Measurements from ENCODE around the gene CDH8.

The CDH8 gene

DNA sequence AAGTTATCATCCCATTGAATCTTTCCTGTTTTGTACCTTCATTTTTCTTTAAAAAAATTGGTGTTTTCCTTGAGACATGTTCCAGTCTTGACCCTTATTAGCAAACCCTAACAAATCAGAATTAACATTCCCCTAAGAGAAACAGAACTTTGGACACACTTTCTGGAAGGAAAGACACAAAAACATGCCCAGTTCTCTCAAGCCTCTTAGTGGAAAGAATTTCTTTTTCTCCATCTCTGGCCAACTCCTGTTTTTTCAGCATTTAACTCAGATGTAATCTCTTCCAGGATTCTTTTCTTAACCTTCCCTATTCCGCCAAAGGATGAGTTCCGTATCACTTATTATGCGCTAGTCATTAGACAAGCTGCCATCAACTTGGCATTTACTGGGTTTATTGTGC is 23.9 kb upstream of the CDH8 start:
- Histone ChIP-seq H3F3A (ENCODE audit: insufficient read depth) (no peaks in the 10 kb centered on the region), H3K27ac (ENCODE audit: low read depth, low read length) (no peak overlapping the region), H3K4me2 (ENCODE audit: low read depth, low read length, poor library complexity, severe bottlenecking) (no peak overlapping the region), H3K9me3 (ENCODE audit: insufficient read depth, low read length) (no peaks in the 10 kb centered on the region), H3K79me2 (ENCODE audit: insufficient read depth, low read length) (no peaks in the 10 kb centered on the region), H3K4me3 (ENCODE audit: insufficient read depth, low read length, poor library complexity, severe bottlenecking) (no peak overlapping the region), H3K36me3 (ENCODE audit: low read length) (no peaks in the 10 kb centered on the region), H3K27me3 (ENCODE audit: low read length) (no peaks in the 10 kb centered on the region), H3K9ac (ENCODE audit: low read length) (no peak overlapping the region), H2AFZ (ENCODE audit: low read depth, low read length, severe bottlenecking) (no peak overlapping the region), H3K9me2 (replicated peaks; ENCODE audit: insufficient read depth, low read length) (no peaks in the 10 kb centered on the region), H4K20me1 (ENCODE audit: low read depth, low read length) (no peaks in the 10 kb centered on the region)
- TF ChIP-seq EZH2phosphoT487 (conservative IDR thresholded peaks at IDR 0.05; ENCODE audit: low read length) (no peak), CTCF (IDR thresholded peaks at IDR 0.05; ENCODE audit: insufficient read depth, low read length, poor library complexity, severe bottlenecking) (no peak)

DNA sequence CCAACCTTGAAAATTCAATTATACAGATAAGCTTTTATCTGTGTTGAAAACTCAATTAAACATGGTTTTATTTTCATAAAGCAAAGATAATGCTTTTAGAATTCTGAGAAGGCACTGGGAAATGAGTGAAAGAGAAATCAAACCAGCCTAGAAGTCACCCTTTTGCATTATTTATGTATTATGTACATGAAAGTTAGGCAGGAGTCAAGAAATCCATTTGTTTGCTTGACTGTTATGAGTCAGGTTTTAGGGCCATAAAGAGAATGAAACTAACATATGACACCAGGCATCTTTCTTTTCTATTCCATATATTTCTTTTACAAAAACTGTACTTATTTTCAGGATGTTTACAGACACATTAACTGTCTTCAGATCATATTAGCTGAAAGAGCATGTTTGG is 23.3 kb upstream of the CDH8 start:
- Histone ChIP-seq H3K9me3 (ENCODE audit: insufficient read depth, low read length) (no peaks in the 10 kb centered on the region), H3K9me2 (replicated peaks; ENCODE audit: insufficient read depth, low read length) (no peaks in the 10 kb centered on the region), H3K27me3 (ENCODE audit: low read length) (no peaks in the 10 kb centered on the region), H3K27ac (ENCODE audit: low read depth, low read length) (no peak overlapping the region), H3K36me3 (ENCODE audit: low read length) (no peaks in the 10 kb centered on the region), H4K20me1 (ENCODE audit: low read depth, low read length) (no peaks in the 10 kb centered on the region), H3K9ac (ENCODE audit: low read length) (no peak overlapping the region), H3K4me2 (ENCODE audit: low read depth, low read length, poor library complexity, severe bottlenecking) (no peak overlapping the region), H3K79me2 (ENCODE audit: insufficient read depth, low read length) (no peaks in the 10 kb centered on the region), H2AFZ (ENCODE audit: low read depth, low read length, severe bottlenecking) (no peak overlapping the region), H3F3A (ENCODE audit: insufficient read depth) (no peaks in the 10 kb centered on the region), H3K4me3 (ENCODE audit: insufficient read depth, low read length, poor library complexity, severe bottlenecking) (no peak overlapping the region)
- no peak for TF ChIP-seq EZH2phosphoT487 (conservative IDR thresholded peaks at IDR 0.05; ENCODE audit: low read length)
- no peak for TF ChIP-seq CTCF (IDR thresholded peaks at IDR 0.05; ENCODE audit: insufficient read depth, low read length, poor library complexity, severe bottlenecking)

DNA sequence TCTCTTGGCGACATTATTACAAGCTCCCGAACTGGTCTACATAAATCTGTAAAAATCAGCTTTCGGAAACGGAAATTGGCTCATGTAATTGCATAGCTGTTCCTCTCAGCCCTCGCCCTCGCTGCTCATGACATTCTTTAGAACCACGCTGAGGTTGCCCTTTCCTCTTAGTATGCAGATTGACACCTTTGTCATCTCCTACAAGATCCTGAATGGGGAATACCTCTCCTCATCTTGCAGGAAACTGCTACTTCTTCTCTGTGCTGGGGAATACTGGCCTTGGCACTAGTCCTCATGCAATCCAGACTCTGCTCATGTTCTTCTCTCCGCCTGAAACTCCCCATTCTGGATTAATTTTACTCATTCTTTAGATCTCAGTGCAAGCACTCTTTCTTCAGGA is 22.2 kb upstream of the CDH8 start:
- Histone ChIP-seq H3K27ac (ENCODE audit: low read depth, low read length) (no peak overlapping the region), H3K9me2 (replicated peaks; ENCODE audit: insufficient read depth, low read length) (no peaks in the 10 kb centered on the region), H4K20me1 (ENCODE audit: low read depth, low read length) (no peaks in the 10 kb centered on the region), H3K79me2 (ENCODE audit: insufficient read depth, low read length) (no peaks in the 10 kb centered on the region), H3K36me3 (ENCODE audit: low read length) (no peaks in the 10 kb centered on the region), H3K27me3 (ENCODE audit: low read length) (no peaks in the 10 kb centered on the region), H3K9me3 (ENCODE audit: insufficient read depth, low read length) (no peaks in the 10 kb centered on the region), H2AFZ (ENCODE audit: low read depth, low read length, severe bottlenecking) (no peak overlapping the region), H3K4me2 (ENCODE audit: low read depth, low read length, poor library complexity, severe bottlenecking) (no peak overlapping the region), H3F3A (ENCODE audit: insufficient read depth) (no peaks in the 10 kb centered on the region), H3K4me3 (ENCODE audit: insufficient read depth, low read length, poor library complexity, severe bottlenecking) (no peak overlapping the region), H3K9ac (ENCODE audit: low read length) (no peak overlapping the region)
- TF ChIP-seq EZH2phosphoT487 (conservative IDR thresholded peaks at IDR 0.05; ENCODE audit: low read length) (no peak), CTCF (IDR thresholded peaks at IDR 0.05; ENCODE audit: insufficient read depth, low read length, poor library complexity, severe bottlenecking) (no peak)

DNA sequence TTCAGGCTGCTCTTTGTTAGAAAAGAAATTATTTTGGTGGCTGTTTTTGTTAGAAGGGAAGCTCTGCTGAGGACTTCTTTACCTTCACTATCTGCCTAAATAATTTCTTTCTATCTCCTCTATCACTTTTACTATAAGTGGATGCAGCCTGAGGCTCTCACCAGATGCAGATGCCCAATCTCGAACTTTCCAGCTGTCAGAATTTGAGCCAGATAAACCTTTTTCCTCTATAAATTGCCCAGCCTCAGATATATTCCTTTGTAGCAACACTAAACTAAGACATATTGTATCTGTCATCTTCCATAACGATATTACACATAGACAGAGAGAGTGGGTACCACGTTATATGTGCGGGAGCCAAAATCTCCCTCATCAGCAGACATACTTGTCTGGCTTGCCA is 15.7 kb upstream of the CDH8 start:
- no peak overlapping the region for H2AFZ ChIP-seq (ENCODE audit: low read depth, low read length, severe bottlenecking)
- no peaks in the 10 kb centered on the region for H3F3A ChIP-seq (ENCODE audit: insufficient read depth)
- no peaks in the 10 kb centered on the region for H4K20me1 ChIP-seq (ENCODE audit: low read depth, low read length)
- no peaks in the 10 kb centered on the region for H3K9me2 ChIP-seq (replicated peaks; ENCODE audit: insufficient read depth, low read length)
- H3K4me3 ChIP-seq (ENCODE audit: insufficient read depth, low read length, poor library complexity, severe bottlenecking), result no peak overlapping the region
- no peak overlapping the region for H3K4me2 ChIP-seq (ENCODE audit: low read depth, low read length, poor library complexity, severe bottlenecking)
- H3K27ac ChIP-seq (ENCODE audit: low read depth, low read length), result no peak overlapping the region
- no peaks in the 10 kb centered on the region for H3K9me3 ChIP-seq (ENCODE audit: insufficient read depth, low read length)
- H3K36me3 ChIP-seq (ENCODE audit: low read length), result no peaks in the 10 kb centered on the region
- H3K79me2 ChIP-seq (ENCODE audit: insufficient read depth, low read length), result no peaks in the 10 kb centered on the region
- TF ChIP-seq EZH2phosphoT487 (conservative IDR thresholded peaks at IDR 0.05; ENCODE audit: low read length), result no peak
- no peak for TF ChIP-seq CTCF (IDR thresholded peaks at IDR 0.05; ENCODE audit: insufficient read depth, low read length, poor library complexity, severe bottlenecking)
- H3K27me3 ChIP-seq (ENCODE audit: low read length), result no peaks in the 10 kb centered on the region
- no peak overlapping the region for H3K9ac ChIP-seq (ENCODE audit: low read length)
